HCT116 (cell line): ENCODE data around the gene GPR62. TPM values are rescaled to one million over a fixed set of nuclear protein-coding genes. Genes with fewer than 3 reads are reported as not detected.

Experiments used
- ATAC-seq: fragments of 200-7000 bp; cut with Tn5 transposase; 2 replicates; pipeline ENCODE4 v1.9.1; 2020; ENCODE audit warnings: mild to moderate bottlenecking, moderate library complexity
- BruUV-seq: library from RNA; stranded (reverse); fragments of 400-500 nt; replicated peaks from 2 replicates; lab custom pipeline; 2021; lab: Mats Ljungman, UMichigan
- CTCF ChIA-PET: fragments of 300-600 bp; sonication (Branson Sonifier 250); formaldehyde crosslinking; loops from one replicate; lab custom pipeline; 2021; ENCODE audit warnings: antibody characterized with exemption; lab: Charles Lee
- POLR2A ChIA-PET: fragments of 300-600, 350-600 bp; sonication (Branson Sonifier 250); formaldehyde crosslinking; loops from one replicate; lab custom pipeline; 2021; ENCODE audit warnings: antibody characterized with exemption; lab: Charles Lee
- RAD21 ChIA-PET, 2 experiments: fragments of 300-600 bp; sonication (Branson Sonifier 250); formaldehyde crosslinking; loops; one replicate each; lab custom pipeline; 2023; ENCODE audit warnings: low total read pairs in 2 of 2; ENCODE audit not compliant: uncharacterized antibody in 2 of 2, unreplicated experiment in 2 of 2, low non-redundant PET in 1 of 2; lab: Charles Lee
- DNase-seq: peaks from one replicate; pipeline ENCODE4 v3.0.0-alpha.2; 2010; ENCODE audit warnings: low read depth, low spot score
- H2AFZ ChIP-seq: fragments of 200-600 bp; shearing (Covaris generic), sonication (generic); 2 replicates; pipeline ENCODE4 v1.6.1; 2017; ENCODE audit warnings: low read depth, mixed run types, mixed read lengths, antibody characterized with exemption, low read length; ENCODE audit not compliant: poor library complexity, severe bottlenecking
- H3K27ac ChIP-seq: 2 replicates; pipeline ENCODE4 v1.5.1; 2012; ENCODE audit warnings: low read depth, low read length
- H3K27me3 ChIP-seq: fragments of 200-600 bp; sonication (generic); 2 replicates; pipeline ENCODE4 v1.6.1; 2016; ENCODE audit warnings: mixed run types, low read length, mixed read lengths; ENCODE audit not compliant: insufficient read depth
- H3K36me3 ChIP-seq, 2 experiments: fragments of 200-500 bp in 1 of 2; fragments of 200-600 bp in 1 of 2; sonication (Bioruptor generic) in 1 of 2; sonication (generic) in 1 of 2; 2 replicates each; pipeline versions ENCODE4 v1.5.1 to v1.6.1; 2014 to 2016; ENCODE audit warnings: low read length in 2 of 2, inconsistent platforms in 1 of 2, mixed read lengths in 1 of 2, mixed run types in 1 of 2; ENCODE audit not compliant: insufficient read depth in 2 of 2, control insufficient read depth in 1 of 2
- H3K4me1 ChIP-seq, 2 experiments: fragments of 200-600 bp in 1 of 2; sonication (generic) in 1 of 2; 2 replicates each; pipeline versions ENCODE4 v1.5.1 to v1.6.1; 2012 to 2017; ENCODE audit warnings: low read length in 2 of 2, inconsistent platforms in 1 of 2, mild to moderate bottlenecking in 1 of 2, mixed read lengths in 1 of 2, mixed run types in 1 of 2, moderate library complexity in 1 of 2; ENCODE audit not compliant: insufficient read depth in 2 of 2, control insufficient read depth in 1 of 2
- H3K4me2 ChIP-seq: fragments of 200-600 bp; sonication (generic); 2 replicates; pipeline ENCODE4 v1.6.1; 2017; ENCODE audit warnings: mixed run types, low read length, mixed read lengths
- H3K4me3 ChIP-seq, 2 experiments: fragments of 200-600 bp in 1 of 2; sonication (generic) in 1 of 2; replicated peaks in 1 of 2; 2 replicates each; pipeline ENCODE4 v1.5.1; 2011 to 2016; ENCODE audit warnings: low read length in 2 of 2, control low read depth in 1 of 2, low read depth in 1 of 2, mild to moderate bottlenecking in 1 of 2, mixed read lengths in 1 of 2, mixed run types in 1 of 2
- H3K79me2 ChIP-seq: fragments of 200-600 bp; sonication (generic); 2 replicates; pipeline ENCODE4 v1.6.1; 2017; ENCODE audit warnings: mild to moderate bottlenecking, mixed run types, low read length, moderate library complexity, mixed read lengths; ENCODE audit not compliant: insufficient read depth
- H3K9ac ChIP-seq: fragments of 200-600 bp; sonication (generic); 2 replicates; pipeline ENCODE4 v1.6.1; 2016; ENCODE audit warnings: low read length, mixed read lengths
- H3K9me2 ChIP-seq: fragments of 200-600 bp; sonication (generic), shearing (Covaris generic); 2 replicates; pipeline ENCODE4 v1.6.1; 2017; ENCODE audit warnings: mixed run types, mild to moderate bottlenecking, moderate library complexity; ENCODE audit not compliant: insufficient read depth
- H3K9me3 ChIP-seq, 2 experiments: fragments of 200-500 bp in 1 of 2; fragments of 200-600 bp in 1 of 2; sonication (Bioruptor generic) in 1 of 2; sonication (generic) in 1 of 2; 2 replicates each; pipeline ENCODE4 v1.6.1; 2014 to 2017; ENCODE audit warnings: low read length in 2 of 2, mixed read lengths in 2 of 2, inconsistent platforms in 1 of 2, low read depth in 1 of 2, mild to moderate bottlenecking in 1 of 2, mixed run types in 1 of 2, moderate library complexity in 1 of 2; ENCODE audit not compliant: control insufficient read depth in 1 of 2, insufficient read depth in 1 of 2
- H4K20me1 ChIP-seq: fragments of 200-600 bp; sonication (generic), shearing (Covaris generic); 2 replicates; pipeline ENCODE4 v1.6.1; 2017; ENCODE audit warnings: mixed run types, mild to moderate bottlenecking, moderate library complexity; ENCODE audit not compliant: insufficient read depth
- CBX3 ChIP-seq: IDR thresholded peaks from 2 replicates; pipeline ENCODE4 v1.6.1; 2012; ENCODE audit warnings: low read depth
- CEBPB ChIP-seq: IDR thresholded peaks from 2 replicates; pipeline ENCODE4 v1.6.1; 2012; ENCODE audit warnings: low read depth
- EGR1 ChIP-seq: IDR thresholded peaks from 2 replicates; pipeline ENCODE4 v1.6.1; 2012; ENCODE audit warnings: low read depth
- ELF1 ChIP-seq: IDR thresholded peaks from 2 replicates; pipeline ENCODE4 v1.6.1; 2012; ENCODE audit warnings: low read depth, borderline replicate concordance
- EZH2 ChIP-seq: fragments of 200-600 bp; sonication (generic); IDR thresholded peaks from 2 replicates; pipeline ENCODE4 v1.6.1; 2017; ENCODE audit warnings: antibody characterized with exemption, mixed run types
- EZH2phosphoT487 ChIP-seq: fragments of 200-600 bp; IDR thresholded peaks from 2 replicates; pipeline ENCODE4 v1.6.1; 2018; ENCODE audit warnings: antibody characterized with exemption, borderline replicate concordance
- FOSL1 ChIP-seq: IDR thresholded peaks from 2 replicates; pipeline ENCODE4 v1.6.1; 2012; ENCODE audit warnings: low read depth
- JUND ChIP-seq: IDR thresholded peaks from 2 replicates; pipeline ENCODE4 v1.6.1; 2012
- POLR2AphosphoS5 ChIP-seq: IDR thresholded peaks from 2 replicates; pipeline ENCODE4 v1.6.1; 2011; ENCODE audit warnings: mild to moderate bottlenecking, low read depth, low read length, moderate library complexity
- RAD21 ChIP-seq: IDR thresholded peaks from 2 replicates; pipeline ENCODE4 v1.6.1; 2012; ENCODE audit warnings: low read depth, mild to moderate bottlenecking
- REST ChIP-seq: IDR thresholded peaks from 2 replicates; pipeline ENCODE4 v1.6.1; 2012; ENCODE audit warnings: low read depth
- SP1 ChIP-seq: IDR thresholded peaks from 2 replicates; pipeline ENCODE4 v1.6.1; 2012; ENCODE audit warnings: low read depth
- SRF ChIP-seq: IDR thresholded peaks from 2 replicates; pipeline ENCODE4 v1.6.1; 2012; ENCODE audit warnings: low read depth
- TCF7L2 ChIP-seq: IDR thresholded peaks from 2 replicates; pipeline ENCODE4 v1.7.0; 2011; ENCODE audit warnings: borderline replicate concordance, inconsistent platforms; ENCODE audit not compliant: insufficient read depth, insufficient read length; ENCODE audit errors: extremely low read depth
- ZFX ChIP-seq: fragments of 450-650 bp; IDR thresholded peaks from 2 replicates; pipeline ENCODE4 v1.6.1; 2017
- ZNF274 ChIP-seq: fragments of 200-500 bp; sonication (Bioruptor generic); IDR thresholded peaks from 2 replicates; pipeline ENCODE4 v1.6.1; 2014; ENCODE audit warnings: mild to moderate bottlenecking, low read depth, low read length, inconsistent platforms
- intact Hi-C: fragments of 100-400 bp; cut with micrococcal nuclease; formaldehyde crosslinking; loops from 2 replicates; pipeline ENCODE4 v1.10.0; 2022
- total RNA-seq: library from RNA; stranded (reverse); gene quantifications from one replicate; pipeline ENCODE4 v1.2.1, GENCODE V29; 2021; ENCODE audit not compliant: unreplicated experiment
- TF ChIP-seq, protein P1 (sequence below): IDR thresholded peaks from 2 replicates; pipeline ENCODE4 v1.6.1; 2012
- TF ChIP-seq, protein P2 (sequence below): IDR thresholded peaks from 2 replicates; pipeline ENCODE4 v1.6.1; 2011; ENCODE audit warnings: mild to moderate bottlenecking, low read length, moderate library complexity; ENCODE audit not compliant: insufficient replicate concordance; ENCODE audit errors: extremely low read depth

The GPR62 gene
- total RNA-seq, 1 experiment from 2014 or later: not detected

DNA sequence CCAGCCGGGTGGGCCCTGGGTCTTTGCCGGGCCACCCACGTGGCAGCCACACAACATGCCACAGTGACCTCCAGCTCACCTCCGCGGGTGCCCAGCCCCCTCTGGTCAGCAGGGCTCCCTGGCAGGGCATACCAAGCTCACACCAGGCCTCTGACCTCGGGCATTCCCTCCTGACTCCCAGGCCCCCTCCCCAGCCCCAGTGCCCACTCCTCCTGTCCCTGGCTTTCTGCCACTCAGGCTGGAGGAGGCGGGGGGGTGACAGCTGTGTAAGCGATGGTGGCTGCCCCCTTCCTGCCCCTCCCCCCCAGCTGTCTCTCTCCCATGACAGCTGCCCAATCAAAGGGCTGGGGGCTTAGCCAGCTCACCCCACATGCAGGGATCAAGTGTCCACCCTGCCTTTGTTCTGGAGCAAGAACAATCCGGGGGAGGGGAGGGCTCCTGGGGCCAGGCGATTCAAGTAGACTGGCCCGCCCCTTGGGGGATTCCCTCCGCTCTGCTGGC, 8.8 kb downstream of the GPR62 start:
- CTCF ChIA-PET: interaction anchor here (1.2 kb wide), 1 partner anchor 22 kb away, joined by 3 read pairs; the partner anchor contains the start of gene RRP9
- DNase-seq (no peak), ATAC-seq (no peak)
- H3K9me3 ChIP-seq: no peaks in the 10 kb centered on the region
- no TSS peak for BruUV-seq
- POLR2A ChIA-PET: interaction anchor here (1.4 kb wide), 1 partner anchor 10 kb away, joined by 6 read pairs; the partner anchor contains the start of gene ABHD14B
- H3K36me3 ChIP-seq: 0 out of 4 replicates have a peak, but pooled peaks cover 0 to 3% of the 10 kb centered on the region in 2 experiments
- H3K27ac ChIP-seq: no peak overlapping the region
- H3K27me3 ChIP-seq: no peaks in the 10 kb centered on the region
- H3K79me2 ChIP-seq: peaks cover 3% of the 10 kb centered on the region; the same call in 1 of the 2 replicates
- no peaks in the 10 kb centered on the region for H3K9me2 ChIP-seq
- TF ChIP-seq POLR2AphosphoS5 (no peak), SRF (no peak), SP1 (no peak), EGR1 (no peak), CBX3 (no peak), REST (no peak), JUND (no peak), TCF7L2 (no peak), ZNF274 (no peak), ELF1 (no peak), EZH2 (no peak), FOSL1 (no peak), EZH2phosphoT487 (no peak), RAD21 (no peak), CEBPB (no peak), ZFX (no peak)
- TF ChIP-seq, protein P1, sequence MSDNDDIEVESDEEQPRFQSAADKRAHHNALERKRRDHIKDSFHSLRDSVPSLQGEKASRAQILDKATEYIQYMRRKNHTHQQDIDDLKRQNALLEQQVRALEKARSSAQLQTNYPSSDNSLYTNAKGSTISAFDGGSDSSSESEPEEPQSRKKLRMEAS: no peak
- TF ChIP-seq, protein P2, sequence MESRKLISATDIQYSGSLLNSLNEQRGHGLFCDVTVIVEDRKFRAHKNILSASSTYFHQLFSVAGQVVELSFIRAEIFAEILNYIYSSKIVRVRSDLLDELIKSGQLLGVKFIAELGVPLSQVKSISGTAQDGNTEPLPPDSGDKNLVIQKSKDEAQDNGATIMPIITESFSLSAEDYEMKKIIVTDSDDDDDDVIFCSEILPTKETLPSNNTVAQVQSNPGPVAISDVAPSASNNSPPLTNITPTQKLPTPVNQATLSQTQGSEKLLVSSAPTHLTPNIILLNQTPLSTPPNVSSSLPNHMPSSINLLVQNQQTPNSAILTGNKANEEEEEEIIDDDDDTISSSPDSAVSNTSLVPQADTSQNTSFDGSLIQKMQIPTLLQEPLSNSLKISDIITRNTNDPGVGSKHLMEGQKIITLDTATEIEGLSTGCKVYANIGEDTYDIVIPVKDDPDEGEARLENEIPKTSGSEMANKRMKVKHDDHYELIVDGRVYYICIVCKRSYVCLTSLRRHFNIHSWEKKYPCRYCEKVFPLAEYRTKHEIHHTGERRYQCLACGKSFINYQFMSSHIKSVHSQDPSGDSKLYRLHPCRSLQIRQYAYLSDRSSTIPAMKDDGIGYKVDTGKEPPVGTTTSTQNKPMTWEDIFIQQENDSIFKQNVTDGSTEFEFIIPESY: no peak
- RAD21 ChIA-PET: no interaction called here
- H3K9ac ChIP-seq: no peak overlapping the region
- peaks cover 13 to 24% of the 10 kb centered on the region in 2 experiments for H3K4me1 ChIP-seq
- no peak overlapping the region for H3K4me3 ChIP-seq
- no peaks in the 10 kb centered on the region for H4K20me1 ChIP-seq
- no peak overlapping the region for H3K4me2 ChIP-seq
- H2AFZ ChIP-seq: no peak overlapping the region
- intact Hi-C loops: no loop called here
